SU-DHL-6 (cell line): ENCODE measurements around the gene TIMELESS.

ENCODE experiments used
- EZH2phosphoT487 ChIP-seq: fragments of 200-600 bp; sonication (generic), shearing (Covaris generic); conservative IDR thresholded peaks from 2 replicates; pipeline ENCODE4 v1.6.1; 2018; ENCODE audit warnings: mild to moderate bottlenecking, antibody characterized with exemption, low read length, moderate library complexity, mixed read lengths
- TF ChIP-seq, protein P1 (sequence below): fragments of 200-600 bp; sonication (generic); IDR thresholded peaks from one replicate; pipeline ENCODE4 v1.5.1; 2017; ENCODE audit warnings: antibody characterized with exemption, mild to moderate bottlenecking, low read length, moderate library complexity; ENCODE audit not compliant: insufficient read depth, poor library complexity, severe bottlenecking

GRCh38 chr12:56479625-56480024, 30.4 kb upstream of the TIMELESS start:
- TF ChIP-seq, protein P1, sequence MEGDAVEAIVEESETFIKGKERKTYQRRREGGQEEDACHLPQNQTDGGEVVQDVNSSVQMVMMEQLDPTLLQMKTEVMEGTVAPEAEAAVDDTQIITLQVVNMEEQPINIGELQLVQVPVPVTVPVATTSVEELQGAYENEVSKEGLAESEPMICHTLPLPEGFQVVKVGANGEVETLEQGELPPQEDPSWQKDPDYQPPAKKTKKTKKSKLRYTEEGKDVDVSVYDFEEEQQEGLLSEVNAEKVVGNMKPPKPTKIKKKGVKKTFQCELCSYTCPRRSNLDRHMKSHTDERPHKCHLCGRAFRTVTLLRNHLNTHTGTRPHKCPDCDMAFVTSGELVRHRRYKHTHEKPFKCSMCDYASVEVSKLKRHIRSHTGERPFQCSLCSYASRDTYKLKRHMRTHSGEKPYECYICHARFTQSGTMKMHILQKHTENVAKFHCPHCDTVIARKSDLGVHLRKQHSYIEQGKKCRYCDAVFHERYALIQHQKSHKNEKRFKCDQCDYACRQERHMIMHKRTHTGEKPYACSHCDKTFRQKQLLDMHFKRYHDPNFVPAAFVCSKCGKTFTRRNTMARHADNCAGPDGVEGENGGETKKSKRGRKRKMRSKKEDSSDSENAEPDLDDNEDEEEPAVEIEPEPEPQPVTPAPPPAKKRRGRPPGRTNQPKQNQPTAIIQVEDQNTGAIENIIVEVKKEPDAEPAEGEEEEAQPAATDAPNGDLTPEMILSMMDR: no peak
- TF ChIP-seq EZH2phosphoT487: no peak
